HepG2 (cell line): ENCODE results near the gene ZNF804A. TPM values are rescaled to one million over a fixed set of nuclear protein-coding genes. Genes with fewer than 3 reads are reported as not detected.

Experiments
- ATAC-seq: fragments of 200-7000 bp; cut with Tn5 transposase; 3 replicates; pipeline ENCODE4 v1.9.1; 2020; ENCODE audit warnings: mild to moderate bottlenecking, moderate library complexity
- BruUV-seq: library from RNA; stranded (reverse); fragments of 400-500 nt; replicated peaks from 2 replicates; lab custom pipeline; 2021; lab: Mats Ljungman, UMichigan
- CTCF ChIA-PET: fragments of 300-600 bp; formaldehyde crosslinking; extraction: SDS; loops from one replicate; lab custom pipeline; 2021; ENCODE audit warnings: low total read pairs, inconsistent platforms, low intra/inter-chr PET ratio; lab: Yijun Ruan, JAX
- POLR2A ChIA-PET: fragments of 350-600 bp; sonication (Branson Sonifier 250); formaldehyde crosslinking; loops from one replicate; lab custom pipeline; 2020; ENCODE audit warnings: antibody characterized with exemption, inconsistent platforms; lab: Yijun Ruan, JAX
- DNase-seq: peaks from one replicate; pipeline ENCODE4 v3.0.0-alpha.2; 2015; ENCODE audit warnings: low spot score
- FAIRE-seq: peaks from 3 replicates; lab custom pipeline; 2011; peaks lifted over from hg19 to GRCh38; lab: Jason Lieb, UNC
- H2AFZ ChIP-seq: one replicate; pipeline ENCODE4 v1.6.1; 2011; ENCODE audit warnings: low read length, inconsistent platforms
- H3K27ac ChIP-seq: fragments of 300-600 bp; 3 replicates; pipeline ENCODE4 v1.8.0; 2011; ENCODE audit warnings: mixed run types, mild to moderate bottlenecking, mixed read lengths, low read length, inconsistent platforms; ENCODE audit not compliant: insufficient read depth; ENCODE audit errors: extremely low read length
- H3K27me3 ChIP-seq, 2 experiments: fragments of 200-600 bp in 1 of 2; 2 replicates in 1 of 2; 3 replicates in 1 of 2; pipeline versions ENCODE4 v1.6.0 to v1.8.0; 2011; ENCODE audit warnings: low read length in 2 of 2, mild to moderate bottlenecking in 2 of 2, moderate library complexity in 2 of 2, inconsistent platforms in 1 of 2; ENCODE audit not compliant: insufficient read depth in 2 of 2, control insufficient read depth in 1 of 2
- H3K36me3 ChIP-seq, 2 experiments: fragments of 200-600 bp in 1 of 2; replicated peaks in 1 of 2; 2 replicates in 1 of 2; 3 replicates in 1 of 2; pipeline versions ENCODE4 v1.5.1 to v1.8.0; 2011; ENCODE audit warnings: low read length in 2 of 2, inconsistent platforms in 1 of 2; ENCODE audit not compliant: insufficient read depth in 2 of 2, control insufficient read depth in 1 of 2
- H3K4me1 ChIP-seq: 2 replicates; pipeline ENCODE4 v1.5.1; 2012; ENCODE audit warnings: low read length, inconsistent platforms; ENCODE audit not compliant: insufficient read depth
- H3K4me2 ChIP-seq: 2 replicates; pipeline ENCODE4 v1.6.0; 2011; ENCODE audit warnings: low read depth, low read length, inconsistent platforms
- H3K4me3 ChIP-seq, 3 experiments: fragments of 200-600 bp in 1 of 3; sonication (generic), shearing (Covaris generic) in 1 of 3; replicated peaks in 1 of 3; 2 replicates each; pipeline ENCODE4 v1.5.1; 2011 to 2016; ENCODE audit warnings: low read length in 3 of 3, inconsistent platforms in 2 of 3, low read depth in 2 of 3, mild to moderate bottlenecking in 2 of 3, control low read depth in 1 of 3, mixed read lengths in 1 of 3; ENCODE audit not compliant: insufficient read depth in 1 of 3
- H3K79me2 ChIP-seq: one replicate; pipeline ENCODE4 v1.6.1; 2011; ENCODE audit warnings: low read length, inconsistent platforms; ENCODE audit not compliant: insufficient read depth
- H3K9ac ChIP-seq: 2 replicates; pipeline ENCODE4 v1.6.0; 2011; ENCODE audit warnings: mild to moderate bottlenecking, low read depth, low read length, inconsistent platforms; ENCODE audit not compliant: insufficient read depth
- H3K9me3 ChIP-seq: 2 replicates; pipeline ENCODE4 v1.5.1; 2012; ENCODE audit warnings: mild to moderate bottlenecking, low read length
- H4K20me1 ChIP-seq: 2 replicates; pipeline ENCODE4 v1.6.0; 2011; ENCODE audit warnings: inconsistent platforms, mild to moderate bottlenecking, low read length, moderate library complexity; ENCODE audit not compliant: insufficient read depth
- ESRRA ChIP-seq: sonication (generic); formaldehyde crosslinking; IDR thresholded peaks from 2 replicates; pipeline ENCODE4 v1.5.1; 2020; ENCODE audit warnings: mild to moderate bottlenecking, low read depth, missing genetic modification reagents
- FUBP1 ChIP-seq: sonication (generic); formaldehyde crosslinking; IDR thresholded peaks from 2 replicates; pipeline ENCODE4 v1.5.1; 2020; ENCODE audit warnings: missing genetic modification reagents, mild to moderate bottlenecking, borderline replicate concordance
- SNAI1 ChIP-seq: sonication (generic); formaldehyde crosslinking; IDR thresholded peaks from 2 replicates; pipeline ENCODE4 v1.5.0; 2020; ENCODE audit warnings: mild to moderate bottlenecking, missing genetic modification reagents, borderline replicate concordance
- ZBTB2 ChIP-seq: sonication (generic); formaldehyde crosslinking; IDR thresholded peaks from 2 replicates; pipeline ENCODE4 v1.8.0; 2022; ENCODE audit warnings: low read depth, missing genetic modification reagents
- ZEB1 ChIP-seq: IDR thresholded peaks from 2 replicates; pipeline ENCODE4 v1.6.1; 2012; ENCODE audit warnings: mild to moderate bottlenecking, low read depth, inconsistent platforms; ENCODE audit not compliant: insufficient replicate concordance
- ZNF160 ChIP-seq: sonication (generic); formaldehyde crosslinking; IDR thresholded peaks from 2 replicates; pipeline ENCODE4 v1.8.0; 2022; ENCODE audit warnings: mild to moderate bottlenecking, inconsistent platforms, missing genetic modification reagents
- ZNF598 ChIP-seq: sonication (generic); formaldehyde crosslinking; IDR thresholded peaks from 2 replicates; pipeline ENCODE4 v1.5.1; 2020; ENCODE audit warnings: mild to moderate bottlenecking, missing genetic modification reagents, borderline replicate concordance
- ZNF775 ChIP-seq: sonication (generic); formaldehyde crosslinking; IDR thresholded peaks from 2 replicates; pipeline ENCODE4 v1.4.0; 2020; ENCODE audit warnings: missing genetic modification reagents, mild to moderate bottlenecking, moderate library complexity, borderline replicate concordance
- ZZZ3 ChIP-seq: sonication (generic); formaldehyde crosslinking; IDR thresholded peaks from 2 replicates; pipeline ENCODE4 v1.4.0; 2020; ENCODE audit warnings: missing genetic modification reagents, mild to moderate bottlenecking, borderline replicate concordance
- WGBS: methylation state at CpG from one replicate; pipeline ENCODE4 v1.1.6; 2017; ENCODE audit warnings: low lambda C conversion rate; 5-methylcytosine and 5-hydroxymethylcytosine counted together
- in situ Hi-C: cut with HindIII; loops from 2 replicates; pipeline ENCODE4 v1.10.0; 2017; ENCODE audit warnings: low pct_unique_long_range_greater_than_20kb; ENCODE audit not compliant: extremely low pct_ligation_motif_present
- intact Hi-C: fragments of 100-400 bp; cut with micrococcal nuclease; formaldehyde crosslinking; loops from one replicate; pipeline ENCODE4 v1.10.0; 2022; ENCODE audit not compliant: unreplicated experiment
- polyA plus RNA-seq, 8 experiments: library from polyadenylated mRNA; depleted of rRNA in 3 of 8; stranded (reverse) in 7 of 8; unstranded in 1 of 8; fragments of >200 nt; fragmentation: Illumina TruSeq in 4 of 8; extraction: Trizol in 4 of 8; gene quantifications; 2 replicates each; pipeline versions ENCODE4 v1.2.1 to v1.2.3, GENCODE V29; 2011 to 2016; ENCODE audit warnings: low read depth in 4 of 8, missing spikeins in 1 of 8, mixed read lengths in 1 of 8; ENCODE audit not compliant: insufficient read depth in 1 of 8
- total RNA-seq, 5 experiments: library from RNA; depleted of rRNA; stranded (reverse); fragments of >200 nt; fragmentation: Illumina TruSeq; extraction: Trizol; gene quantifications; 2 replicates each; pipeline ENCODE4 v1.2.3, GENCODE V29; 2016; ENCODE audit warnings: low read depth in 1 of 5
- TF ChIP-seq, protein P1 (sequence below): IDR thresholded peaks from 2 replicates; pipeline ENCODE4 v1.6.1; 2016; ENCODE audit warnings: low read depth, missing genetic modification reagents, missing compliant biosample characterization
- TF ChIP-seq, protein P2 (sequence below): sonication (generic); formaldehyde crosslinking; conservative IDR thresholded peaks from 2 replicates; pipeline ENCODE4 v1.4.0; 2020; ENCODE audit warnings: missing genetic modification reagents

ZNF804A gene
- total and polyA plus RNA-seq, 2 of the 13 experiments (the other 11 are each of a cell fraction or from before 2014, with no cell fraction given), result 0.07 to 0.09 TPM

- no peak overlapping the region for H3K9ac ChIP-seq
- H3K27me3 ChIP-seq, result no peaks in the 10 kb centered on the region
- H3K36me3 ChIP-seq, result no peaks in the 10 kb centered on the region
- no peaks in the 10 kb centered on the region for H3K4me1 ChIP-seq
- no peak overlapping the region for H3K4me2 ChIP-seq
- H3K79me2 ChIP-seq, result no peaks in the 10 kb centered on the region
- ChIA-PET CTCF (no interaction called here), POLR2A (no interaction called here)
- DNase-seq (no peak), FAIRE-seq (no peak), ATAC-seq (no peak; the same call in 2 of the 3 replicates)
- intact Hi-C loops, result no loop called here
- WGBS, result 31% methylated on average over 9 of the region's 10 CpGs
- no TSS peak for BruUV-seq
- no peak overlapping the region for H3K27ac ChIP-seq
- no peaks in the 10 kb centered on the region for H3K9me3 ChIP-seq
- H4K20me1 ChIP-seq, result no peaks in the 10 kb centered on the region
- H3K4me3 ChIP-seq, result no peak overlapping the region
- H2AFZ ChIP-seq, result no peak overlapping the region
- in situ Hi-C loops, result no loop called here
- TF ChIP-seq ZNF160, result no peak
- no peak for TF ChIP-seq ZNF598 (CRISPR knock-in tag)
- no peak for TF ChIP-seq FUBP1 (CRISPR knock-in tag)
- TF ChIP-seq ZEB1, result no peak
- no peak for TF ChIP-seq ZZZ3 (CRISPR knock-in tag)
- TF ChIP-seq ESRRA, result no peak
- TF ChIP-seq SNAI1 (CRISPR knock-in tag), result no peak
- TF ChIP-seq, protein P1, sequence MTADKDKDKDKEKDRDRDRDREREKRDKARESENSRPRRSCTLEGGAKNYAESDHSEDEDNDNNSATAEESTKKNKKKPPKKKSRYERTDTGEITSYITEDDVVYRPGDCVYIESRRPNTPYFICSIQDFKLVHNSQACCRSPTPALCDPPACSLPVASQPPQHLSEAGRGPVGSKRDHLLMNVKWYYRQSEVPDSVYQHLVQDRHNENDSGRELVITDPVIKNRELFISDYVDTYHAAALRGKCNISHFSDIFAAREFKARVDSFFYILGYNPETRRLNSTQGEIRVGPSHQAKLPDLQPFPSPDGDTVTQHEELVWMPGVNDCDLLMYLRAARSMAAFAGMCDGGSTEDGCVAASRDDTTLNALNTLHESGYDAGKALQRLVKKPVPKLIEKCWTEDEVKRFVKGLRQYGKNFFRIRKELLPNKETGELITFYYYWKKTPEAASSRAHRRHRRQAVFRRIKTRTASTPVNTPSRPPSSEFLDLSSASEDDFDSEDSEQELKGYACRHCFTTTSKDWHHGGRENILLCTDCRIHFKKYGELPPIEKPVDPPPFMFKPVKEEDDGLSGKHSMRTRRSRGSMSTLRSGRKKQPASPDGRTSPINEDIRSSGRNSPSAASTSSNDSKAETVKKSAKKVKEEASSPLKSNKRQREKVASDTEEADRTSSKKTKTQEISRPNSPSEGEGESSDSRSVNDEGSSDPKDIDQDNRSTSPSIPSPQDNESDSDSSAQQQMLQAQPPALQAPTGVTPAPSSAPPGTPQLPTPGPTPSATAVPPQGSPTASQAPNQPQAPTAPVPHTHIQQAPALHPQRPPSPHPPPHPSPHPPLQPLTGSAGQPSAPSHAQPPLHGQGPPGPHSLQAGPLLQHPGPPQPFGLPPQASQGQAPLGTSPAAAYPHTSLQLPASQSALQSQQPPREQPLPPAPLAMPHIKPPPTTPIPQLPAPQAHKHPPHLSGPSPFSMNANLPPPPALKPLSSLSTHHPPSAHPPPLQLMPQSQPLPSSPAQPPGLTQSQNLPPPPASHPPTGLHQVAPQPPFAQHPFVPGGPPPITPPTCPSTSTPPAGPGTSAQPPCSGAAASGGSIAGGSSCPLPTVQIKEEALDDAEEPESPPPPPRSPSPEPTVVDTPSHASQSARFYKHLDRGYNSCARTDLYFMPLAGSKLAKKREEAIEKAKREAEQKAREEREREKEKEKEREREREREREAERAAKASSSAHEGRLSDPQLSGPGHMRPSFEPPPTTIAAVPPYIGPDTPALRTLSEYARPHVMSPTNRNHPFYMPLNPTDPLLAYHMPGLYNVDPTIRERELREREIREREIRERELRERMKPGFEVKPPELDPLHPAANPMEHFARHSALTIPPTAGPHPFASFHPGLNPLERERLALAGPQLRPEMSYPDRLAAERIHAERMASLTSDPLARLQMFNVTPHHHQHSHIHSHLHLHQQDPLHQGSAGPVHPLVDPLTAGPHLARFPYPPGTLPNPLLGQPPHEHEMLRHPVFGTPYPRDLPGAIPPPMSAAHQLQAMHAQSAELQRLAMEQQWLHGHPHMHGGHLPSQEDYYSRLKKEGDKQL (CRISPR knock-in tag), result no peak
- TF ChIP-seq ZBTB2, result no peak
- TF ChIP-seq, protein P2, sequence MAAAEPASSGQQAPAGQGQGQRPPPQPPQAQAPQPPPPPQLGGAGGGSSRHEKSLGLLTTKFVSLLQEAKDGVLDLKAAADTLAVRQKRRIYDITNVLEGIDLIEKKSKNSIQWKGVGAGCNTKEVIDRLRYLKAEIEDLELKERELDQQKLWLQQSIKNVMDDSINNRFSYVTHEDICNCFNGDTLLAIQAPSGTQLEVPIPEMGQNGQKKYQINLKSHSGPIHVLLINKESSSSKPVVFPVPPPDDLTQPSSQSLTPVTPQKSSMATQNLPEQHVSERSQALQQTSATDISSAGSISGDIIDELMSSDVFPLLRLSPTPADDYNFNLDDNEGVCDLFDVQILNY (CRISPR knock-in tag), result no peak
- TF ChIP-seq ZNF775, result no peak
These were observed 83.5 kb downstream of the ZNF804A start for GRCh38 chr2:184681642-184682321.
